DMS114 treated with DMSO at 0.1 percent for 48 hours (cell line): ENCODE results near the gene TMEM208.

Source experiments
- DNase-seq: peaks from one replicate; lab custom pipeline; 2025; ENCODE audit not compliant: unreplicated experiment; lab: John Stamatoyannopoulos, UW

TMEM208 gene

DNA sequence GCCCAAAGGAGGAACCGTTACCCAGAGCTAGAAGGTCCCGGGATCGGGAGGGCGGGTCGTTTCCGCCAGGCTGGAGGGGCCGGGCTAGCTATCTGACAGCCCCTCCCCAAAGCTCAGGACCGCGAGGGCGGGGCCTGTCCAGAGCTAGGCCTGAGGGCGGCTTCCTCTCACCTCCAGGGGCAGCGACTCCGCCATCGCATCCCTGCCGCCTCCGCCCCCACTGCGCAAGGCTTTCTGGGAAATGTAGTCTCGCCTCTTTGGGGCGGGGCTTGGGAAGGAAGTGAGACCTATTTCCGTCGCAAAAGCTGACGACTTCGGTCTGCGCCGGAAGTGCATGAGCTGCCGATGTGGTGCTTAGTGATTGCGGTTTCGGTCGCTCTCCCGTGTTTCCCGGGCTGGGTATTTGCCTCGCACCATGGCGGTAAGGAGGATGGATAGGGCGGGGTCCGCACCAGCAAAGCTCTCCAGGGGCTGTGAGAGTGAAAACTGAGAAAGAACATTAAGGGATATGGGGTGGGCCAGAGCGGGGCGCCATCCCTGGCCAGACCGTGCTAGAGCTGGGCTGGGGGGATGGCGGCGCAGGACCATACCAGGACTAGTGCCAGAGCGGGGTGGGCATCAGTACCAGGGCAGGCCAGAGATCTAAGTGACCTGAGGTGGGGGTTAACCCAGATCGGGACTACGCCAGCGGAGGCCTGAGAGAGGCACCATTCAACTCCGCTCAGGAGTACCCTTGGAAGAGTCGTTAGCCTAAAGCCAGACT lies at the start of gene TMEM208:
Gene TMEM208 (plus strand): TSS at position 327 of the 763 bp plus-strand sequence. CDS start 89 bp downstream, at position 416.
- DNase-seq, result peak; percentile 94

DNA sequence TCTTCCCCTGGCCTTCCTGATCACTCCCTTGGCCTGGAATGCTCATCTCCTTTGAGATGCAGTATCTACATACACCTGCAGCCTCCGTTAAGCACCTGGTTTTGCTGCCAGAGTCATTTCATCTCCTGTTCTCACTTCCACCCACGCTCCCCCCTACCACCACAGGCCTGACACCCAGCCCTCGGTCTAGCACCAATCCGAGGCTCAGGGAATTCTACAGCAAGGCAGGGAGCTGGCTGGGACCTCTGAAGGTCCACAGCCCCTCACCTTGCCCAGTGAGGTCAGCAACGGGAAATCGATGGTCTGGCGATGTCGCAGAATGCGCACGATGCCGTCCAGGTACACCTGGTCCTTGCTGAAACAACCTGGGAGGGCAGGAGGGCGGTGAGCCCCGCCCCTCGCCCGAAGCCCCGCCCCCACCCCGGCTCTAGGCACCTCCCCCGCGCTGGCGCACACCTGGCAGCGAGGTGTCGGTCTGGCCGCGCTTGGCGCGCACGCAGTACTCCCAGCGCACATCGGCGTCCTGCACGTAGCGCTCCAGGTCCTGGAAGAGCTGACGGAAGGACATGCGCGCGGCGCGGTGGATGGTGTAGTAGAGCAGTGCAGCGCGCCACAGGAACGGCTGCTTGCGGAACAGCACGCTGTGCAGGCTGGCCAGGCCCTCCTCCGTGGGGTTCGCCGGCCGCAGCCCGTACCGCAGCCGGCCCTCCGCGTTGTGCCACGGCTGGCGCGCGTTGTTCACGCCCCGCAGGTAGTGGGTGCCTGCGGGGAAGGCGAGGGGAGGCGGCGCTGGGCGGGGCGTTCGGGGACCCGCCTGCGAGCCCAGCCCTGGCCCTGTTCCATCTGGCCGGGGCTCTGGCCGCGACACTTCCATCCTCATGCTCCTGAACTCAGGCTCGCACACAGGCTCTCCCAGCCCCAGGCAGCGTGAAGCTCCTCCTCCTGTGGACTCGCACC lies 48.9 kb upstream of the TMEM208 start:
- DNase-seq, result no peak

DNA sequence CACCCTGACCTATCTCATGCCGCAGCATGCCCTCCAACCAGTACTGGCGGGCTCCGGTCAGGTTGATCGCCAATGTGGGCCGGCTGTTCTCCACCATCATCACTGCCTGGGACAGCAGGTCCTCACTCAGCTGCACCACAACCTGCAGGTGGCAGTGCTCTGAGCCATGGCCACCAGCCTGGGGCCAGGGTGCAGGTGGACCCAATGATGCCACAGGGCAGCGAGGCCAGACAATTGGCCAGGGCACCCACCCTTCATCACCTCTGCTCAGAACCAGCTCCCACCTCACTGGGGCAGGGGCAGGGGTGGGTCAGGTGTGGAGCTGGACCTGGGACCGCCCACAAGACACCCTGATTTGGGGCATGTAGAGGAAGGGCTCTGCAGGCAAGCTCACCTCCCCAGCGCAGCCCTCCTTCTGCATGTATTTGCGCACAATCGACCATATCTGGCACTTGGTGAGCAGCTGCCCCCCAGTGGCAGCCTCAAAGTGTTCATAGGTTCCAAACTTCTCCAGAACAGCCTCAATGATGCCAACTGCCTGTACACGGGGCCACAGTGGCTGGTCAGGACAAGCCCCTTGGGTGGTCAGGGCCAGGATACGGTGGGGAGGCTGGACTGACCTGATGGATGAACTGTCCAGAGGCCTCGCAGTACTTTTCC lies 47.4 kb upstream of the TMEM208 start:
- peak; percentile 45 for DNase-seq

DNA sequence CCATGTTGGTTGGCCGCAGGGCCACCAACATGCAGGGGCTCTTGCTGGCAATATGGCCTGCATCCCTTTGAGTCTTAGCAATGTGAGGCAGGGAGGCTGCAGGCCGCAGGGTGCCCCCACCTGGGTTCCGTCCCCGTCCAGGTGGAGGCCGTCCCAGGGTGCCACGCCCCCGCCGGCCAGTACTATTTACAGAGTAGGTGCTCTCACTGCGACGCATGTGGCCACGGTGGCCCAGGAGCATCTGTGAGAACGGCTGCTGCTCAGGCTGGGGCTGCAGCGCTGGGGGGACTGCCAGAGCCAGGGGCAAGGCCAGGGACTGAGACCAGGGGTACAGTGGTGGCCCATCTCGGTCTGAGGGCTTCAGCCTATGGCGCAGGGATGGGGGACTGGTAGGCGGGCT lies 46.8 kb upstream of the TMEM208 start:
- DNase-seq, result no peak

DNA sequence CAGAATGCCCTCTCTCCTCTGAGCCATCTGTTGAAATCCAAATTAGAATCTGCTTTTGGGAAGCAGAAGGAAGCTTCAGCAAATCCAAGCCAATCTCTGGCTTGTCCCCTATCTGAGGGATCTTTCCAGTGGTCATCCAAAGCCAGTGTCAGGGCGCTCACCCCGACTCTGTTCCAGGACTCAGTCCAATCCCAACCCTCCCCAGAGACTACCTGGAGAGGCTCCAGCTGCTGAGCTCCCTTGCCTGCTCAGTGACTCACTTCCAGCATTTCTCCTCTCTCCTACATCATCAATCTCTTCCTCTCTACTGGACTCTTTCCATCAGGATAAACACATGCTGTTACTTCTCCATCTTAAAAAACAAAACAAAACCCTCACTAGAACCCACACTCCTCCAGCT lies 45.6 kb upstream of the TMEM208 start:
- DNase-seq, result no peak

DNA sequence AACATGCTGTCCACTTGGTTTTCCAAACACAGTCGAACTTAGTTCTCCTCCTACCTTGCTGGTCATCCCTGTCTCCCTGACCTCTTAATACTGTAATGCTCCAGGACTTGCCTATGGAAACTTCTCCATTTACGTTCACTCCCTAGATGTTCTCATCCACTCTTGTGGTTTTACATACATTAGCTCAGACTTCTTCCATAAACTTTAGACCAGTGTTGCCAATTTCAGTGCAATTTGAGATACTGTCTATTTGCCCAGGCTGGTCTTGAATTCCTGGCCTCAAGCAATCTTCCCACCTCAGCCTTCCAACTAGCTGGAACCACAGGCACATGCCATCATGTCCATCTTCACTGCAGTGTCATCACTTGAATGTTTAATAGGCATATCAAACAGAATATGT lies 44.6 kb upstream of the TMEM208 start:
- DNase-seq, result no peak

DNA sequence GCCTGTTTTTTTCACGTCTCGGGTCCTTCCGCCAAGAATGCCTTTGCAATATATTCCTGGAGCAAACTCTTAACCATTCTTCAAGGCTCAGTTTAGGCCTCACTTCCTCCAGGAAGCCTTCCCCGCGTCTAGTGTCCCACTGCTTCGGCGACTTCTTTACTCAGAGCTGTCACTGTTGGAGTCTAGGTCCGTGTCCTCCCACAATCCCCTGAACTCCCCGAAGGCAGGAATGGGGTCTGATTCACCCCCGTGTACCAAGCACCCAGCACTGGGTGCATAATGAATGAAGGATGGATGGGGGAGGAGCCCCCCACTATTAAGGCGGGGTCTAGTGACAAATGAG lies 43.7 kb upstream of the TMEM208 start:
- no peak for DNase-seq

DNA sequence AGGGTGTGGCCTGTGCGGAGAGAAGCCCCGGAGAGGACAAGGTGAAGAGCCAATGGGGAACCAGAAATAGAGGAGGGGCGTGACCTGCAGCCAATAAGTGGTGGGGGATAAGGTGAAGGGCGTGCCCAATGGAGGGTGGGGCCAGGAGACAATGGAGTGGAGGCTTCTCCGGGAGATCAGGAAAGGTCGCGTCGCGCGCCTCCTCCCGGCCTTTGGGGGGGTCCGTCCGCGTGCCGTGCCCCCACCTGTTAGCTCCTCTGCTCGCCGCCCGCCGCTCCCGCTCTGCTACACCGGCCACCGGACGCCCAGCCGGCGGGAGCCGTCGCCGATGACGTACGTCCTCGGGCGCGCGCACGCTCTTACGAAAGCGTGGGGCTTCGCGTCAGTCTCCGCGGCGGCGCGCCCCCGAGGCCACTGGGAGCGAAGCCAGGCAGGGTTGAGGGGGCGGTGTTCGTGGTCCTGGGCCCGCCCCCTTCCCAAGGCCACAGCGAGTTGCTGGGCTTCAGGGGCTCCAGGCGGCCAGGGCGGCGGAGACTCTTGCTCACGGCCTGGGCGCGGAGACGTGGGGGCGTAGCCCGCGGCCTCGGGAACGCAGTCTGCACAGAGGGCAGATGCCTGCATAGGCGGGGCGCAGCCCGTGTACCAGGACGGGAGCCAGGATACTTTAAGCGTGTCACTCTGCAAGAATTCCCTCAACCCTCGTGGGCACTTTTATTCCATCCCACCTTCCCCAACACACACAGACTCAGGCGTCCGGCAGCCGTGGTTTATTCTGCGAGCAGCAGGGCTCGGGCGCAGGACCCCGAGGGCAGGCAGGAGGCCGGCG lies 43.1 kb upstream of the TMEM208 start, which contains the start of gene MATCAP1:
Gene MATCAP1 (minus strand): TSS at position 337 of the 826 bp plus-strand sequence. CDS start 3,353 bp downstream, outside the sequence.
- DNase-seq, result peak; percentile 99

DNA sequence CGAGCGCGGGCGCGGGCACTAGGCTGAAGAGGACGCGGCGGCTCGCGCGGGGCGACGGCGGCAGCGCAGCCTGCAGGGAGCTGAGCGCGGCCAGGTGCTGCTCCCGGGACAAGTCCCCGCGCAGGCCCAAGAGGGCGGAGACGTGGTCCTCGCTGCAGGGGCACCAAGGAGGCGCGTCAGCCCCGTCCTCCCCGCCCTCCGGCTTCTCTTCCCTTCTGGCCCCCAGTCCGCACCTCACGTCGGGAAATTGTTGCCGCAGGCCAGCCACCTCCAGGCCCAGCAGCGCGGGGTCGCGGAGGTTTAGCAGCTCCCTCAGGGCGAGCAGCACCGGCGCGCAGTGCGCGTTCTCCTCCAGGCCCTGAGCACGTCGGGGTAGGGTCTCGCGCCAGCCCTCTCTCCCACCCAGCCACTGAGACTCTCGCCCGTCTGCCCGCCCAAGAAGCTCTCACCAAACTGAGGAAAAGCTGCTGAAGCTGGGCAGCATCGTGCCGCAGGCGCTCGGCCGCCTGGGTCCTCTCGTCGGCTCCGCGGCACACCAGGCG lies 42.4 kb upstream of the TMEM208 start:
- DNase-seq, result no peak

DNA sequence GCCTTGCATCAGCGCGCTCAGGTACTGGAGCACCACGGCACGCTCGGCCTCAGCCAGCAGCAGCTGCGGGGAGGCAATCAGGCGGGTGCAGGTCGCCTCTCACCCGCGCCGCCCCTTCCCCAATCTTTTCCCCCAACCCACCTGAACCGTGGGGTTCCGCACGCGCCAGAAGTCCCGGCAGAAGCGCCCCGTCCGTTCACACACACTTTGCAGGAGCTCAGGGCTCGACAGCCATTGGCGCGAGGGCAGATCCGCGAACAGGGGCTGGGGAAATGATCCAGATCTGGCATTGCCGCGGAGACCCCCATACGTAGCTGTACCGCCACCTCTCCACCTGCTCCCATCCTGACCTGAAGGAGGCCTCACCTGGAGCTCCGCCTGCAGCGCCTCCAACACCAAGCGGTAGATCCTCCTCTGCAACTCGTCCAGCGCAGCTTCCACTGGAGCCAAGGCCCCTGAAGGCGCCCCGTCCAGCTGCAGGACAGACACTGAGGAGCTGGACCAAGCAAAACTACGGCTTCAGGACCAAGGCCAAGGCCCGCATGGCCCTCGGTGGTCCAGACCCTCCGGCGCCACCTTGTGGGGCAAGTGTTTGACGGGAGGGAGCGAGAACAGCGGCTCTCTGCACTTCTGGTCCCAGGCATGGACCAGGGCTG lies 41.8 kb upstream of the TMEM208 start:
- peak; percentile 71 for DNase-seq

DNA sequence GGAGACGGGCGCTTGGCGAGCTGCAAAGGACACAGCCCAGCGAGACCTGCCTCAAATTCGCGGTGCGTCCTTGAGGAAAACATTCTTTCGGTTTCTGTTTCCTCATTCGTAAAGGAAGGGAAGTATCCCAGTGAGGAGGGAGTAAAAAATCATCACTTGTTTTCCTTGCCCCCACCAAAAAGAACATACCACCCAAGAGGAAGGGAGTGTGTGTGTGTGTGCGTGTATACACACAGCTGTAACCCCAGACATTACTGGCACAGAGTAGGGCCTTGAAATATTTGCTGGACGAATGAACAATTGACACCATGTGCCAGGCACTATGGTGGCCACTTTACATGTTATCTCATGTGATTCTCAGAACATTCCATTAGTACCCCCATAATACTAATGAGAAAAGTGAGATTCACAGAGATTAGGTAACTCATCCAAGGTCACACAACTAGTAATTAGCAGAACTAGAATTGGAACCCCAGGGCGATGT lies 41.2 kb upstream of the TMEM208 start:
- no peak for DNase-seq

DNA sequence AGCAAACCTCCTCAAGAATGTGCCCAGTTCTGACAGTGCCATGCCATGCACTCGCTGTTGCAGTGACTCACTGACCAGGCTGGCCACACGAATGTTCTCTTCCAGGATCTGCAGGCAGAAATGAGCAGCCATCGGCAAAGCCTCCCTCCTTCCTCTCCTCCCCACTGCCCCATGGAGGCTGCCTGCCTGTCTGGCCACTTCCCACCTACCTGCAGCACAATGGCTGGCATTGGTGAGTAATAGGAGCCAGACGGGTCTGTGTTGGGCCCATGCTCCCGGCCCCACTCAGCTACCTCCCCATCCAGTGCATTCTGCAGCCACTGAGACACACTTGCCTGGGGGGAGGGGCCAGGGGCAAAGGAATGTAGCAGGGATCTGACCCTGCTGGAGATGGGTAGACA lies 40.4 kb upstream of the TMEM208 start:
- DNase-seq, result no peak

DNA sequence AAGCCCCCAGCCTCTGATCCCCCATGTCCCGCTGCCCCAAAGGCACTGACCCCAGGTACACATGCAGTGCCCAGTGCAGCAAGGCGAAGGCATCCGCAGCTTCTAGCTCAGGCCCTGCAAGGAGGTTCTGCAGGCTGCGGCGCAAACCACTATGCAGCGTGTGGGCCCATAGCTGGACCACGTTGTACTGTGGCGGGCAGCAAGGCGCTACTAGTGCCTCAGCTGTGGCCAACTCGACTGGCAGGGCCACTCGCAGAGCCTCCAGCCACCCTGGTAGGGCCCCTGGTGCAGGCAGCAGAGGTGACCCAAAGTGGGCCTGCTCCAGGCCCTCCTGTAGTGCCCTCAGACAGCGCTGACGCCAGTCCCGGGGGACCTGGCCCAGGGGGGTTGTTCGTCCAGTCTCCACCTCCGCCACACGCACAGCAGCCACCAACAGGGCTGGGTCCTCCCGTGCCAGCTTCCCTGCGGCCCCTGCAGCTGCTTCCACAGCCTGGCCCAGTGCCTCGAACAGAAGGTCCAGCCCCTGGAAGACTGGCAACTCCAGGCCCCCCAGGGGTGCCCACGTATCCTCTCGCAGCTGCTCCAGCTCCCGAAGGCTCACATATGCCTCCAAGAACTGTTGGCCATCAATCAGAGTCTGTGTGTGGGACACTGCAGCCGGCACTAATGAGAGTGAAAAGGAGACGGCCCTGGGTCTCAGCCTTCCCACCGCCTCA lies 39.6 kb upstream of the TMEM208 start:
- DNase-seq, result no peak

DNA sequence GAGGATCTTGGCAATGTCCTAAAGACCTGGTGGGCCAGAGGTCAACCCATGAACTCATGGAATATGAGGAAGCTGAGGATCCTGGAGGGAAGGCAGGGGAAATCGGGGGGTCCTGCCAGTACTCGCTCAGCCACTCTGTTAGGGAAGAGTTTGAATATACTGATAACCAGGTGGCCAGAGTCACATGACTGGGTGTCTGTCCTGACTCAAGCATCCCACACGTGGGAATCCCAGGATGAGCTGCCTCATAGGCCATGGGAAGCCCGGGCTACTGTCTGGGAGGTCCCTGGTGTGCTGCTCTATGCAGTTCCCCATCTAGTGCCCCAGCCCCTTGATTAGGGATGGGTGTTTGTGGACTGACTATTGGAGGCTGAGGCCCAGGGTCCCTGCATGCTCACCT lies 38.6 kb upstream of the TMEM208 start:
- no peak for DNase-seq

DNA sequence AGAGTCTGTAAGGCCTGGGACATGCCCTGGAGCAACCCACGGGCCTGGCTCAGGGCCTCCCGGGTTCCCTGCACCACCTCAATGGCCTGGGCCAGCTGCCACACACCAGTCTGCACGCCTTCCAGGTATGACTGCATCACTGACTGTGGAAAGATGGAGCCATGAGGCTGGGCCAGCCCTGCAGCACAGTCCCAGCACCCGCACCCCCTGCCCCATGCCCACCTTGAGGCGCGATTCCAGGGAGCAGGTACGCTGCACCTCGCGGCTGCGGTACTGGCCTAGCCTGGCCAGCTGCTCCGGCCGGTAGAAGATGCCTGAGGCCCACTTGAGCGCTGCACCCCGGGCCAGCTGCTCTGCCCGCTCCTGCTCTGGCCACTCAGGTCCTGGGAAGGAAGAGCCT lies 38.1 kb upstream of the TMEM208 start:
- no peak for DNase-seq

DNA sequence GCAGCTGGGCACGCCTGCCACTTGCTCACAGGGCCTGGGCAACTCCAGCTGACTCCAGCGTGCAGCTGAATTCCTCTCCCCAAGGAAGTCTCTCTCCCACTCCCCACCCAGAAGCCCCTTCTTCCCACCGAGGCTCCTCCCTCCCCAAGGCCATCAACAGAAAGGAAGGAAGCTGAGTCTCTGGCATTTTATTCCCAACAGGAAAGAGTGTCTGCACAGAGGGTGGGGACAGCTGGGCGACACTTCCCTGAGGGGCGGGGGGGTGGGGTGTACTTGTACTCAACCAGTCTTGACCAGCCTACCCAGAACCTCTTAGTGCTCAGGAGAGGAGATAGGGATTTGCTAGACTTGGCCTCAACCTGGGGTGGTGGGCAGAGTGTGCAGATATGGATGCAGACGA lies 36.9 kb upstream of the TMEM208 start, which contains the start of gene EXOC3L1:
Gene EXOC3L1 (minus strand): TSS at position 96 of the 400 bp plus-strand sequence. CDS start 460 bp downstream, outside the sequence.
- DNase-seq, result no peak

DNA sequence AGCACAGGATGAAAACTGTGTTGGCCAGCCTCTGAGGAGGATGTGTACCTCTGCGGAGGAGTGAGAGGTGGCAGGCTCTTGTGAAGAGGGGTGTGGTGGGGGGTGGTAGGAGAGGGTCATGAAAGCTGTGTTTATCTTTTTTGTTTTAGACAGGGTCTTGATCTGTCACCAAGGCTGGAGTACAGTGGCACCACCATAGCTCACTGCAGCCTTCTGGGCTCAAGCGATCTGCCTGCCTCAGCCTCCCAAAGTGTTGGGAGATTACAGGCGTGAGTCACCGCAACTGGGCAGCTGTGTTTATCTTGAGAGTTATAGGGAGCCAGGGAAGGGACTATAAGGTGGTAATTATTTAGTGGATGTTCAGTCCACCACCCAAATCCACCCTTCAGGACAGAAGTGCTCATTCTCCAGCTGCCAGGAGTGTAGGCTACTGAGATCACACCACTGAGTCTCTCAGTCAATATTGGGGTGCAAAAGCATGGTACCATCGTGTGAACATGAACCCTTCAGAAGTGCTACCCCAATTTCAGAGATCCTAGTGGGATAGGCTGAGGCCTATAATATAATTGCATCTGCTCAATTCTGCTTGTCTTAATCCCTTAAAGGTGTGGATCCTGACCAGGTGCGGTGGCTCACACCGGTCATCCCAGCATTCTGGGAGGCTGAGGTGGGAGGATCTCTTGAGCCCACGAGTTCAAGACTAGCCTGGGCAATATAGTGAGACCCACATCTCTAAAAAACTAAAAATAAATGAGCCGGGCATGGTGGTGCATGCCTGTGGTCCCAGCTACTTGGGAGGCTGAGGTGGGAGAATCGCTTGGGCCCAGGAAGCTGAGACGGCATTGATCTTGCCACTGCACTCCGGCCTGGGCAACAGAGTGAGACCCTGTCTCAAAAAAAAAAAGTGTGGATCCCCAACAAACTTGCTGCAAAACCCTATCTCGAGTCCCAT lies 36.2 kb upstream of the TMEM208 start:
- no peak for DNase-seq
